Fibroblast of gingiva (primary cell): ENCODE results near the gene PGM5.
"Not testable (repeated sequence)": the region's sequence is repeated elsewhere in the genome, so short reads cannot be mapped to it uniquely, and the experiment has no call there.

Experiments used
- DNase-seq: peaks from one replicate; pipeline ENCODE4 v3.0.0-alpha.2; 2011; ENCODE audit warnings: low read depth

Gene PGM5

DNA sequence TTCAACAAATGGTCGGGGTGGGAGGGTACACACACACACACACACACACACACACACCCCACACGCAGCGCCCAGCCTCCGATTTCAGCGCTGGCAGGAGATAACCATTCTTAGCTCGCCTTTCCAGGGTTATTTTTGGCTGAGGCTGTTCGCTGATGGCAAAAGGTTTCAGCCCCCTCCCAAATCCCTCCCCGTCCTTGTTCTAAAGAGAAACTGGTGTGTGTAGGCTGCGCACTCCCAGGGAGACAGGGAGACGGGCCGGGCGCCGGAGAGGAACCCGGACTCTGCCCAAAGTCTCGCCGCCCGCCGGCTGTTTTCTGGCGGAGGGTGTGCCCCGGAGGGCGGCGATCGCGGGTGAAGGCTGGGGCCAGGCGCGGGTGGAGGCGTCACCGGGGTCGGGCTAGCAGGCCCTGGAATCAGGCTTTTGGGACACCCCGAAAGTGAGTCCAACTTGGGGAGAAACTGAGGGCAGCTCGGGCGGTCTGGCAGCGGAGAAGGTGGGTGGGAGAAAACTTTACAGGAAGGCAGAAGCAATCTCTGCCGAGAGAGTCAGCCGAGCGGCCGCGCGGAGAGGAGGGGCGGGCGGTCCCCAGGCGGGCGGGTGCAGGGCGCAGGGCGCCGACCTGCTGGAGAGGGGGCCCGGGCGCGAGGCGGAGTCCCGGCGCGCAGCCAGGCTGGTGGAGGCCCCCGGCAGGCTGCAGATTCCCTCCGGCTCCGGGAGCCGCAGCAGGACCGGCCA lies at the start of gene PGM5:
TSS of gene PGM5 (plus strand) at position 232 of the 739 bp plus-strand sequence. CDS start 517 bp downstream, outside the sequence.
- not testable (repeated sequence) for DNase-seq

DNA sequence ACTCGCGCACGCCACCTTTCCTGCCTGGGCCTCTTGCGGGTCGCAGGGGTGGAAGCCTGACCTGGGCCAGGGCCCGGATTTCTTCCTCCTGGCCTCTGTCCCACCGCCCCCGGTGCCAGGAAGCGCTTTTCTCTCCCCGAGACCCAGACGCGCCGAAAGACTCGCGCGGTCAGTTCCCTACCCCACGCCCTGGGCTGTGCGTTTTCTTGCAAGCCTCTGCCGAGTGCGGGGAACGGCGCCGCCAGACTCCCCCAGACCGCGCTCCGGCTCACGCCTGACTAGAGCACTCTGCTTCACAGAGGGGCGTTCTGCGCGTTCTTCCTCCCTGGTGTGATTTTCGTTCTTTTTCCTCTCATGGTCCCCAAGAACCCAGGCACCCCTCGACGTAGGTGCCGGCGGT lies 49.3 kb upstream of the PGM5 start:
- DNase-seq, result not testable (repeated sequence)

DNA sequence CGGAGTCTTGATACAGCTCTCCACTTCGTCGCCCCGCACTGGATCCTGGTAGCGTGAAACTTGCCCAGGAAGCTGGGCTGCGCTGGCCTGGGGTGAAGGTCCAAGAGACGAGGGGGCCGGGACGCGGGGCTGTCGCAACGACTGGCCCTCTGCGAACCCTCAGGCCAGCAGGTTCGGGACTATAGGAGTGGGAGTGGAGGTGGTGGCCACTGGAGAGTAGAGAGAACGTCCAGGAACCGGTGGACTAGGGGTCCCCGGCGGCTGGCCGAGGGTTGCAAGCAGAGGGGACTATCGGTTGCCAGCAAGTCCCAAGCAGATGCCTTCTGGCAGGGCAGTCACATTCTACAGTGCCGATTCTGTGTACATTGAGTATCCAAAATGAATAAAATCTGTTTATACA lies 48.8 kb upstream of the PGM5 start:
- not testable (repeated sequence) for DNase-seq

DNA sequence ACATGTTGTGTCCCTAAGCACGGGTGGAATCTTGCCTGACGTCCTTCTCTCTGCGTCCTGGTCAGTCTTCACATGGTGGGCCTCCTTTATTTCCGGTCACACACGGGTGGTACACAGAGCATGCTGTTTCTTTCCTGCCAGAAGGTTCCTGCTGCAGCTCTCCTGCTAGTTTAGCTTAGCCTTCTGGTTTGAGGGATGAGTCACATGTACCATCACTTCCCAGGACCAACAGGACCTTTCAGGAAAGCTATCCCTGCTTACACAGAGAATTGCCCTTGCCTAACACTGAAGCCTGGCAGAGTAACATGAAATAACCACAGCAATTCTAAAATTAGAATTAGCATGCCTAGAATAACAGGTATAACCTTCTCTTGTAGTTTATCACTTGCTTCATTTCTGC lies 45.2 kb upstream of the PGM5 start:
- not testable (repeated sequence) for DNase-seq

DNA sequence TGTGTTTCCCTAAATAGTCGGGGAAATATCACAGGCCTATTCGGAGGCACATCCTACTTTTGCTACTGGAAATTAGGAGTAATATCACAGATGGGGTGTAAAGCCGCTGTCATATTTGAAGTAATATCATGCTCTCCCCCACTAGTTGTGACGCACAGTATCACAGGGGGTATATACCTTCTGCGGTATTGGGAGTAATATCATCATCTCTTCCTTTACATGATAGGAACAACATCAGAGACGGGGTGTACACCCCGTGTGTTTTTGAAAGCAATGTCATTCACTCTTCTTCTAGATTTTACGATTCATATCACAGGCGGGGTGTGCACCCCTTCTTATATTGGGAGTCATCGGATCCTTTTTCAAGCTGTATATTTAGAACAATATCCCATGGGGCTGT lies 38.2 kb upstream of the PGM5 start:
- DNase-seq, result not testable (repeated sequence)

DNA sequence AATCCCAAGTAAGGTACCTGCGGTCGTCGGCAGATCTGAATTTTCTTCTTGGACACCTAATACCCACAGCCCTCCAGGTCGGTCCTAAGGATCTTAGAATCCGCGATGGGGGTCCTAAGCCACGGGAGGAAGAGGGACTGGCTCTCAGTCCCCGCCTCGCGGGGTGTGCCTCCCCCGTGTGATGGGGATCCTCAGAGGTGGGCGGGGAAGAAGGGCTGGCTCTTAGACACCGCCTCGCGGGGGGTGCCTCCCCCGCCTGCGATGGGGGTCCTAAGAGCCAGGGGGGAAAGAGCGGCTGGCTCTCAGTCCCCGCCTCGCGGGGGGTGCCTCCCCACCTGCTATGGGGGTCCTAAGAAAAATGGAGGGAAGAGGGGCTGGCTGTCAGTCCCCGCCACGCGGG lies 32.7 kb upstream of the PGM5 start:
- not testable (repeated sequence) for DNase-seq

DNA sequence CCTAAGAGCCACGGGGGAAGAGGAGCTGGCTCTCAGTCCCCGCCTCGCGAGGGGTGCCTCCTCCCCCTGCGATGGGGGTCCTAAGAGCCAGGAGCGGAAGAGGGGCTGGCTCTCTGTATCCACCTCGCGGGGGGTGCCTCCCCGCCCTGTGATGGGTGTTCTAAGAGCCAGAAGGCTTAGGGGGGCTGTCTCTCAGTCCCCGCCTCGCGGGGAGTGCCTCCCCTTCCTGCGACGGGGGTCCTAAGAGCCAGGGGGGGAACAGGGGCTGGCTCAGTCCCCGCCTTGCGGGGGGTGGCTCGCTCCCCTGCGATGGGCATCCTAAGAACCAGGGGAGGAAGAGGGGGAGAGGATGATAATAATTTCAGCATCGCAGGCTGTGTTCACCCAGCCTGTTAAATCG lies 31.9 kb upstream of the PGM5 start:
- not testable (repeated sequence) for DNase-seq

DNA sequence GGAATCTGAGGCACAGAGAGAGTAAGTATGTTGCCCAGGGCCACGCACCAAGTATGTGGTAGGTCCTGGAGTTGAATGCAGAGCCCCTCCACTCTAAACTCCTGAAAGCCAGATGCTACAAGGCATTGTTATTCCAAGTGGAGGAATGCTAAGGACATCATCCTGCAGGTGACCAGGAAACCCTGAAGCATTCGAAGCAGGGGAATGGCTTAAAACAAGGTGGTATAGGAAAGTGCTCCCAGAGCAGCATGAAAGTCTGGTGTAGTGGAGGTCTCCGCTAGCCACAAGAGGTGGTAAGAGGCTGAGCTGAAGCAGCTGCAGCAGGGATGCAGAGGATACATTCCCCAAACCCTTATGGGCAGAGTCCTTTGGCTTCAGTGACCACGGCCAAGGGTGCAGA lies 27.3 kb upstream of the PGM5 start:
- not testable (repeated sequence) for DNase-seq

DNA sequence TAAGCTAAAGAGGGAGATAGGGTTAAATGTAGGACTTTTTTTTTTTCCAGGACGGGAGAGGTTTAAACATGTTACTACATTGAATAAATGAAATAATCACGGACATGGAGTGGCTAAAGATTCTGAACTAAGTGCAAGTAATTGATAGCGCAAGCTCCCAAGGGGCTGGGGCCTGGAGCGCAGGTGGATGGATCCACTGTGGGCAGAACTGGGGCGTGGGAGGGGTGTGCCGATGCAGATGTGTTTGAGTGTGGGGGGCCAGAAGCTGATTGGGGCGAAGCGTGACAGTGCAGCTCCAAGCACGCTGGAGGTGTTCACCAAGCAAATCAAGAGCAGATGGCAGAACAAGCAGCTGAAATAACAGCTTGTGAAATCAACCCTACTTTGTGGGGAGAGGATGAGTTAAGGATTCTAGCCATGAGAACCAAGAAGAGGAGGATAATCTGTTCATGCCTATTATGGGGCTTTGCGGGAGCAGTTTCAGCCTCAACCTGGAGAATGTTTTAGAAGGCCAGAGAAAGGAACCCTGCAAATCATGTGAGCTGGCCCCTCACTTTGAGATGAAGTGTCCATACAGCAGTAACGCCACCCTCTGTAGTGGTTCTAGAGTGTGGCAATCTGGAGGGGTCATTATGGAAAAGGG lies 25.8 kb upstream of the PGM5 start:
- DNase-seq, result peak; percentile 1

DNA sequence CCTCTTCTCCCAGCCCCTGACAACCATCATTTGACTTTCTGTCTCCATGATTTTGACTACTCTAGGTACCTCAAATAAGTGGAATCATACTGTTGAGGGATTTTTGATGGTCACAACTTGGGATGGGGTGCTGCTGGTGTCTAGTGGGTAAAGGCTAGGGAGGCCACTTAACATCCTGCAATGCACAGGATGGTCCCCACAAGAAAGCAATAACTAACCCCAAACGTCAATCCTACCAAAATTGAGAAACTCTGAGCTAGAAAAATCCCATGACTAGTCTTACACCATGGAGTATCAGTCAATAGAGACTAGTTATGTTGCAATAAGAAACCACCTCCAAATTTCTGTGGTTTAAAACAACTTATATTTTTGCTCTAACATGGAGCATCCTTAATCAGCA lies 24.3 kb upstream of the PGM5 start:
- not testable (repeated sequence) for DNase-seq

DNA sequence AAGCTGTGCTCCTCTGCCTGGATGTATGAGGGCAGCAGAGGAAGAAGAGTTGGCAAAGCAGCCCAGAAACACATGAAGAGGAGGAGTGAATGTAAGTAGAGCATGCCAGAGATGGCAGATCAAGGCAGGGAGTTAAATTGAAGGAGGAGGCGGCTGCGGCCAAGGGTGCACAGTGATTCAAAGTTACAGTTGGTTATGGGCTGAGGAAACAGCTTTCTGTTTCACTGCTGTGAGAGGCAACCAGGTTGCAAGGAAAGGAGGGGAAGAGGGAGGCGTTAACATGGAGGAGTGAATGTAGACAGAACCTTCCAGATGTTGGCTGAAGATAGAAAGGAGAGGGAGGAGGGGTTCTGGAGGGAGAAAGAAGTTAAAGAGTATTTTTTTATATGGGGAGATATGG lies 20.5 kb upstream of the PGM5 start:
- DNase-seq, result not testable (repeated sequence)

DNA sequence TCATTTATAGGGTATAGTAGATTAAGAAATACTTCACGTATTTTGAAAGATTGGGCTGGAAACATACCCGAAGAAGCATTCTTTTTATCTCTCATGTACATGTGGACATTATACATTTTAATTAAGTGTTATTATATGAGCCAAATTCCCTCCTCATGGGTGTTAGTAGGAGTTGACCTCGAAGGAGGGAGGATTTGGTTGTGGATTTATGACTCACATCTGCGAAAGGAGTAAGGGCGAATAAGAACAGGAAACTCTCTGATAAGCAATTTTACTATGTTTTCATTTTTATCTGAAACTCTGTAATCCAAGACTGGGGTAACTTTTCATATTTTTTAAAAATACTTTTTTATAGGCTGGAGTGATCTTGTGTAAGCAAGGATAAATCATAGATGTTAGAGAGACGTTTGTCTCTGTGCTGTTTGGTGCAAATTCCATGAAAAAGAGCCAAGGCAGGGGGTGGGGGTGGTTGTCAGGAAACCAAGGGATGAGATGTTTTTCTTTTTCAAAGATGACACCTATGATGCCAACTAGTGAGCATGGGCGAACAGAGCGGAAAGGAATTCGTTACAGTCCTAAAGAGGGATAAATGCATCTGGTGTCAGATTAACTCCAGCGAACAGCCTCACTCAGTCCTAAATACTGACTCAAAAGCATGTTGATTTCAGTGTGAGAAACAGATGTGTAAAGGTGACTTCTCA lies 19.6 kb upstream of the PGM5 start:
- not testable (repeated sequence) for DNase-seq

DNA sequence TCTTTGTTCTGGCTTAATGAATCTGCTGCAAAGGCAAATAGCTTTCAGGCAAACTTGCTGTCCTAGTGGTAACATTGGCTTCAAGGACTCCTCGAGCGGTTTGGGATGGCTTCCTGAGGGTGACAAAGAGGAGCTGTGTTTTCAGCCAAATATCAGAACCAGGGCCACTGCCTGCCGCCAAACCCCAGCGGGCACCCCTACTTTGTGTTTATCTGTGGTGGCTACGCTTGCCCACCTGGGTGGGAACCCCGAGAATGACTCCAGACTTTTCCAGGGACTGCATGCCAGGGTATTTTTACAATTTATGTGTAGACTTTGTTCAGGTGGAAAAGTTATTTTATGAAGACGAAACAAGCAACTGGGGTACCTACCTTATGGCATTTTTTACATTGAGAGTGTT lies 18.4 kb upstream of the PGM5 start:
- DNase-seq, result not testable (repeated sequence)

DNA sequence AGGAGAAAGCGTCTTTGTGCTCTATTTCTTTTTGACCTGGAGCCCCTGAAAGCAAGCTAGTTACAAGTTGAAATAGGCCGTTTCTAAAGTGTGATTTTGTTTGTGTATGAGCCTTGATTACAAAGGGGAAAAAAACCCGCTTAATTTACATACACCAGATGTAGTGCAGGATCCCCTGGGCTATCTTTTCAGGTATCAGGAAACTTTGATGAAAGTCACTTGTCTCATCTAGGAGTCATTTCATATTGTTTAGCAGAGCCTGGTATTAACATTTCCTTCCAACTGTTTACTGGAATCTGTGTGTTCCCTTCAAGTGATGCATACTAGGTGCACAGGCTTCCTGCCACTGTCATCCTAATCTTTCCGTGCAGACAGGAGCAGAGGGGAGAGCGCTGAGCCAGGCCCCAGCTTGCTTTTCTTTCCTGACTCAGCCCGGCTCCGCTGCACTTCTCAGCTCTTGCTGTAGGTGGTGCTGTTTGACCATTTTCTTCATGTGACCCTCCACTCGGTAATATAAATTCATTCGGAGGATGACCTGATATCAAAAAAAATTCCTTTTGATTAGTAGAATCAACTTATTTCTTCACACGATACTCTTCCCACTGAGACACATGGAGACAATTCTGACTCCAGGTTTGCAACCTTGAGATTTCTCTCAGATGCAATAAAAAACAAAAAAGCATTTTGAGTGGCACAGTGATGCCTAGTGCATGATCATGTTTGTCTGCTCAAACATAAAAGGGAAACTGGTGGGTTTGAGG lies 14.0 kb upstream of the PGM5 start:
- DNase-seq, result not testable (repeated sequence)

DNA sequence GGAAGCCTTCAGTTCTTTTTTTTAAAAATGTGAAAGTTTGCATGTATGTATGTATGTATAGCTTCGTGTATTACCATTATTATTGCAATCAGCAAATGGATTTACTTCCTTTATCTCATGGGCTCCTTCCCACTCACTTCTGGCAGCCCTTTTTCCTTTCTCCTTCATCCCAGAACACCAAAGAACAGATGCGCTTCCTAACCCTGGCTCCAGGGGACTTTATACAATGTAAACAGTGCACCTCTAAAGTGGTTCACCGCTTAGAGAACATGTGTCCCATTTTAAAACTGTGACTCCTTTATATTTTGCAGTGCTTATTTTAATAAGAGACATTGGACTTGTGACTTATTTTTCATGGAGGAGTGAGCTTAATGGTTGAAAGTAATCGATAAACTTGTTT lies 13.2 kb upstream of the PGM5 start:
- DNase-seq, result not testable (repeated sequence)

DNA sequence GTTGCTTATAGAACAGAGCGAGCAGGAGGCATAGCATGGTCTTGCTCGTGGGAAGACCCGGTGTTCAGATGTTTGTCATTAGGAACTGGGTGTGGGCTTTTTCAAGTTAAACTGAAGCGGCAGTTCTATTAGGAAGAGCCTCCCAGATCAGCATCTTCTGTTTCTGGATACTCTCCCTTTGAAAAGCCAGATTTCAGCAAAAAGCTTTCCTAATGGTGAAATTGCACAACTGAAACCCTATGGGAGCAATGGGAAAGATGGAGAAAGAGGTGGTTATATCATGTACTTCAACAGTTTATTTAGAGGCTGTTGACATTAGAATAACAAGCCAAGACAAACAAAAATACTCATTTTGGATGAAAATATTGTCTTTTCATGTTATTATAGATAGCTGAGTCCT lies 12.4 kb upstream of the PGM5 start:
- DNase-seq, result peak; percentile 63

DNA sequence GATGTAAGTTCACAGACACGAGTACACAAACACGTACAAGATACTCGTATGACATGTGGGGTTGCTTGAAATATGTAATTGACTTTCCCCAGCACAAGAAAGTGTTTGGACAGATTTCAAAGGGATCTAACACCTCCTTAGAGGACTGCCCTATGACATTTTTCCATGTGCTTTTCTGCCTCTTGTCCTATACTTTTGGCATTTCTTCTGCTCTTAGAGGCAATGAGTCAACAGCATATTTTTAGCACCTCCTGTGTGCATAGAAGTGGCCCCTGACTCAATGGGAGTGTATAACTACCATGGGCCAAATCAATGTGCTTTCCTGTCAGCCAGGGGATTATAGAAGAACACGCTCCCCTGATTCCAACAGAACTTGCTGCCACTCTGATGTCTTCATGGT lies 4.7 kb upstream of the PGM5 start:
- not testable (repeated sequence) for DNase-seq

DNA sequence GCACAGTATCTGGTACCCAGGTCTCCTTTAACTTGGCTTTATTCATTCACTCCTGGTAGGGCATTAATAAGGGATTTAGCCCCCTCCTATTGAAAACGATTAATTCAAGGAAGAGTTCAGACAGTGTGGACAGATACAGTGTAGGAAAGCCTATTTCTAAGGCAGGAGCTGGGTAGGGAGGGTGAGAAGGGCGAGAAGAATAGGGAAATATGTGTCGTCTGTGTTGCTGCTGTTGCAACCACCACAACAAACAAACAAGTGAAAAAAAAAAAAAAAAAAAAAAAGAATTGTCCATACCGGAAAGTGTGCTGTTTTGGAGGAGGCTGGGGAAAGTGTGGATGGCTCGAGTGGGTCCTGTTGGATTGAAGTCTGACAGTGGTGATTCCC lies 425 bp upstream of the PGM5 start:
- not testable (repeated sequence) for DNase-seq

DNA sequence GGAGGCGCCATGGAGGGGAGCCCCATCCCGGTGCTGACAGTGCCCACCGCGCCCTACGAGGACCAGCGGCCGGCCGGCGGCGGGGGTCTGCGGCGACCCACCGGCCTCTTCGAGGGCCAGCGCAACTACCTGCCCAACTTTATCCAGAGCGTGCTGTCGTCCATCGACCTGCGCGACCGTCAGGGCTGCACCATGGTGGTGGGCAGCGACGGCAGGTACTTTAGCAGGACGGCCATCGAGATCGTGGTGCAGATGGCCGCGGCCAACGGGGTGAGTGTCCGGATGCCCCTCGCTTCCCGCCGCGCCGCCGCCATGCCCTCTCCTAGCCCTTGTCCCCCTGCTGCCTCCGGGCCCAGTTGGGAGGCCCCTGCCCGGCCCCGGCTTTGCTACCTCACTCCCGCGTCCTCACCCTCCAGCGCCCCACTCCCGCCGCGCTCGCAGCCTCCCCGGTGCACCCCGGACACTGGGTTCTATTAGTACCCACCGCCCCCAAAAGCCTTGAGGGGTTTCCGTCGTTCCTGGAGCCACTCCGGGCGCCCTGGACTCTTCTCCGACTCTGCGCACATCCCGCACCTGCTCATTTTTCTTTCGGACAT lies 806 bp downstream of the PGM5 start:
- not testable (repeated sequence) for DNase-seq

DNA sequence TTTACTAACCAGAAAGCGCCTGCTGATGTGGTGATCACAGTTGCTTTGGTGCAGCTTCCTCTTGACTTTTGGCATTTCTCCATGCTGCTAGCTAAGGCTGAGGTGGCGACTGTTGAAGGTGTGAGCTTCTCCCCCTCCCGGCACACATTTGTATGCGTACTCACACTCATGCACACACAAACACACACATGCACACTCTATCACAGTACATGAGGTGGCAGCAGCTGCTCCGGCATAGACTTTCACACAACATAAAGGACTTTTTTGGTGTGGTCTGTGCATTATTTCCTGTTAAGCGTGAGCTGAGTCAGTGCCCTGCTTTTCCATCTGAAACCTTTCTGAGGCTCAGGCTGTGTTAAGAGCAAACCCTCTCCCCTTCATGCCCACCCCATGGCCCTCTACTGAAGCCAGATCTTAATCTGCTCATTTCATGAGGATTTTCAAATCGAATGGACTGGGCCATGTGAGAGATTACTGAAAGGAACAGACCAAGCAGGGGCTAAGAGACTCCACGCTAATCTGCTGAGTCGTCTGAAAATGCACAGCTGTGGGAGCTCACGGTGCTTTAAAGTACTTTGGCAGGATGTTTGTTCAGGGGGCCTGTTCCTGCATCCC lies 10.6 kb downstream of the PGM5 start:
- not testable (repeated sequence) for DNase-seq

DNA sequence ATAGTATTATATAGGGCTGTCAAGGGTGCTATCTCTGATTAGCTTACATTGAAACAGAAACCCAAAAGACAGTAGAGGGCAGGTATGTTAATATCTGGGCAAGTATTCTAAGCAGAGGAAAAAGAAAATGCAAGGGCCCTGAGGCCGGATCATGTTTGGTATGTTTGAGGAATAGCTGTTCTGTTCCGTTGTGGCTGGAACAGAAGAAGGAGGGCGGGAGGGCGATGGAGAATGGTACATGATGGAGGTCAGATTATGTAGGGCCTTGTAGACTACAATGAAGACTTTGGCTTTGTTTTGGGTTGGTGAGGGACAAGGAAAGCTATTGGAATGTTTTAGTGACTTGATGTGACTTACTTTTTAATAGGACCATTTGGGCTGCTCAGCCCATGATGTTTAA lies 19.4 kb downstream of the PGM5 start:
- DNase-seq, result not testable (repeated sequence)
